Hematopoietic multipotent progenitor cell treated with erythropoietin and hydrocortisone succinate and interleukin-3 and kit ligand, for 8 days (in vitro differentiated cells): ENCODE data around the gene KRT17.
"Not testable (repeated sequence)": the region's sequence is repeated elsewhere in the genome, so short reads cannot be mapped to it uniquely, and the experiment has no call there.

ENCODE experiments used
- DNase-seq: peaks from one replicate; pipeline ENCODE4 v3.0.0-alpha.2; 2015

The KRT17 gene

GRCh38 chr17:41589301-41589700 lies 35.1 kb downstream of the KRT17 start:
- DNase-seq: no peak

- DNase-seq: no peak
Observed at GRCh38 chr17:41588126-41588810, 36.1 kb downstream of the KRT17 start.

GRCh38 chr17:41586863-41587495 lies 37.4 kb downstream of the KRT17 start, which contains the start of gene KRT14:
TSS of gene KRT14 (minus strand) at chr17:41586895. CDS start at chr17:41586834, 61 bp downstream.
- no peak for DNase-seq

GRCh38 chr17:41585301-41586056 lies 38.9 kb downstream of the KRT17 start:
- DNase-seq: no peak

GRCh38 chr17:41584331-41584927 lies 39.9 kb downstream of the KRT17 start:
- not testable (repeated sequence) for DNase-seq

GRCh38 chr17:41583137-41584127 lies 40.9 kb downstream of the KRT17 start:
- no peak for DNase-seq

GRCh38 chr17:41582061-41582968 lies 42.1 kb downstream of the KRT17 start:
- DNase-seq: not testable (repeated sequence)

GRCh38 chr17:41581366-41582060 lies 42.9 kb downstream of the KRT17 start:
- DNase-seq: no peak

- no peak for DNase-seq
Observed at GRCh38 chr17:41580687-41581365, 43.5 kb downstream of the KRT17 start.

- no peak for DNase-seq
Observed at GRCh38 chr17:41580244-41580575, 44.2 kb downstream of the KRT17 start.

GRCh38 chr17:41579484-41580243 lies 44.7 kb downstream of the KRT17 start:
- DNase-seq: peak; percentile 88

GRCh38 chr17:41578971-41579370 lies 45.4 kb downstream of the KRT17 start:
- no peak for DNase-seq

GRCh38 chr17:41578538-41578937 lies 45.8 kb downstream of the KRT17 start:
- no peak for DNase-seq

- DNase-seq: not testable (repeated sequence)
Observed at GRCh38 chr17:41576740-41577139, 47.6 kb downstream of the KRT17 start.

GRCh38 chr17:41575336-41575735 lies 49.0 kb downstream of the KRT17 start:
- no peak for DNase-seq

- no peak for DNase-seq
Observed at GRCh38 chr17:41571561-41572434, 52.6 kb downstream of the KRT17 start, which contains the start of gene KRT9. TSS of gene KRT9 (minus strand) at chr17:41572059. CDS start at chr17:41571992, 67 bp downstream.
